Renal cortex interstitium (tissue), 11 donors: Measurements from ENCODE around the gene MACF1. TPM values are rescaled to one million over a fixed set of nuclear protein-coding genes. Genes with fewer than 3 reads are reported as not detected.
A peak's percentile ranks its signal among the peaks of the same experiment; 100 is the strongest.

Source experiments
- DNase-seq, 11 donors: peaks; one replicate each; pipeline ENCODE4 v3.0.0-alpha.2; 2013; ENCODE audit warnings: low read depth in 9 of 11, low spot score in 4 of 11; ENCODE audit errors: extremely low read depth in 1 of 11
- polyA plus RNA-seq, 3 donors: library from polyadenylated mRNA; unstranded; fragments of 120-200 nt; gene quantifications; one replicate each; pipeline ENCODE4 v1.2.1, GENCODE V29; 2013; ENCODE audit not compliant: insufficient read length in 3 of 3

The MACF1 gene
- polyA plus RNA-seq, 3 donors = 252 to 274 (median 259) TPM

DNA sequence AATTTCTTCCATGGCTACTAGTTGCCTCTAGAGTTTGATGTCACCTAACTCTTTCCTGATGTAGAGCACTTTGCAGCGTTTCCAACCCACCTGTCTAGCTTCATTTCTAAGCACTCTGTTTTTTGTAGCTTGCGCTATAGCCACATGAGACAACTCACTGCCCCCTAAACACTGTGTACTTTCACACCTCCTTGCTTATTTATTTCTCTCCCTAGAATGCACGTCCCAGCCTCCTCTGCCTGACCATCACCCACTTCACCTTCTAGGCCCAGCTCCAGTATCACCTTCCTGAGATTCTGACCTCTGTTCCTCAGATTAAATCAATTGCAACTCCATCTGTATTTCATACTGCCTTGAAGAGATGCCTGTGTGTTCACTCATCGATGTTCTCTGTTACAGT, 32.5 kb downstream of the MACF1 start:
- no peak for DNase-seq

DNA sequence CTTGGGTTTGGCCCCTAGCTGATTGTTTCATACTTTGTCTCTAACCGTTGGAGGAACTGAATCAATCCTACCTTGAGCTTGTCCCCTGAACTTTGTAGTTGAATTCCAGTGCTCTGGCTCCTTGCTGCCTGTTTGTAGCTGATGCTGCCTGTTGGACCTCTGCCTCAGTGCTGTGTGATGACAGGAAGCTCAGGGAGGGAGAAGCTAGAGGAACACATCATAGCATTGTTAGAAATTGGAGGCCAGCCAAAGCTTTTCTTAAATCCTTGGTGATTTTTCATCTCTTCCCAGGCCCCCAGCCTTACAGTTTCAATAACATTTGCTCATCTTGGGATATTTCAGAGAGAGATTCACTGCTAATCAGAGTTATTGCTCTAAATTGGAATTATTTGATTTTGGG, 34.0 kb downstream of the MACF1 start:
- peak in 1 of 11 donors; percentile 27 for DNase-seq

DNA sequence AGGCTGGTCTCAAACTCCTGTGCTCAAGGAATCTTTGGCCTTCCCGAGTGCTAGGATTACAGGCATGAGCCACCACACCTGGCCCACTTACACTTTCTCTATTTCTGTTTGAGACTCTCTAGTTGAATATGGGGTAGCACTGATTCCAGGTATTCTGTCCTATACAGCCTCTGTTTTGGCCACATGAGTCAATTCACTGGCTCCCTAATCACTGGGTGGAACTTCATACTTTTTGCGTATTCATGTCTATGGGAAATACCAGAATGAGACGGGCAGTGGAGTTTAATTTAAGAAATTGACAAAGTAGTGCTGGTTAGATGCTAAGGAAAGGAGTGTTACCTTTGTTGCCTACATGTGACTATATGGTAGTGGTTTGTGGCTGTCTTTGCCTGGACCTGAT, 35.5 kb downstream of the MACF1 start:
- DNase-seq = no peak

DNA sequence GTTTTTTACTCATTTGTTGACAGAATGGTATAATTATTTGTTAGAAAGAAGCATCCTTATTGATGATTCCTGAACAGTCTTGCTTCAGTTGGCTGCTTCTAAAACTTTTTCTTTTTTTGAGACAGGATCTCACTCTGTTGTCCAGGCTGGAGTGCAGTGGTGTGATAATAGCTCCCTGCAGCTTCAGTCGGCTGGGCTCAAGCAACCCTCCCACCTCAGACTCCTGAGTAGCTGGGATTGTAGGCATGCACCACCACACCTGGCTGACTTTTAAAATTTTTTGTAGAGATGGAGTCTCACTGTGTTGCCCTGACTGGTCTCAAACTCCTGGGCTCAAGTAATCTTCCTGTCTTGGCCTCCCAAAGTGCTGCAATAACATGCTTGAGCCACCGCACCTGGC, 38.8 kb downstream of the MACF1 start:
- DNase-seq = no peak

DNA sequence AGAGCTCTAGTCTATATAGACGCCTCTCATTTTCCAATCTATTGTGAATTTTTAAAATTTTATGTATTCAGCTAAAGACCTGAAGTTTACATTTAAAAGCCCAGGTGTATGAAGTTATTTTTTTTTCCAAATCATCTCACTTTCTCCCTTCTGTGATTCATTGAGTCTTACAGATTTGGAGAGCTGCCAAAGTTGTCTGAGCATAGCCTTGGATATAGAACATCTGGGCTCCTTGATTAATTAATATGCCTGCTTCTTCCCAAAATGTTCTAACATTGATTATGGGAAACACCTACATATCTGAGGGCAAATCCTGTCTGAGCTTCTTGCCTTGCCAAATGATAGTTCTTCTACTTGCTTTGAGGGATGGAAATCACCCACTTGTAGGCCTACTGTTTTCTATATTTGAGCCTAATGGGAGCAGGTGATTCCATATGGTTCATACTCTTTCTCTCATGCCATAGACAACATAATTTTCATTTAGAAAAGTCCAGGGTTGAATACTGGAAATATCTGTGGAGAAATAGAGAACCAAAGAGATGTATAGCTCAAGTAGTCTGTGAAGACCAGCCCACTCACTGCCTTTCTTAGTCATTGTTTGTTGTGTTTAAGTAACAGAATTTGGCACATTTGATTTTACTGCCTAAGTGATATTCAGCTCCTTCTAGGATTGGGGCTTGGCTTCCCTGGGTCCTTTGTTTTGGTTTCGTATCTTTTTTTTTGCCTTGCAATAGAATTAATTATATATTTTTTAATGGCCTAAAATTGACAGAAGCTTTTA, 46.2 kb downstream of the MACF1 start:
- no peak for DNase-seq

DNA sequence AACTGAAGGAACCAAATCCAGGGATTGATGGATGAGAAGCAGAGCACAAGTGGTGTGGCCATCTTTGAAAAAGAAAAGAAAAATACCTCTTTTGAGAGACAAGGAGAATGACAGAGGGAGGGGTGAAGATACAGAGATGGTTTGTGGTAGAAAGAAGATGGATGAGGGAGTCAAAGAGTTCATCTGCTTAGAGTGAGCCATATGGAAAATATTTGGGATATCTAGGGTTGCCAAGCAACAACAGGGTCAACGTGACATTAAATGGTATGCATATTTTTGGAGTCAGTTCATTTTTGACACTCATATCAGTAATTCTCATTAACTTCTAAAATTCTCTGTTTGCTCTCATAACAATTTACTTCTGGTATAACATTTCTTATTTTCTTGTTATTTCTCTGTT, 50.7 kb downstream of the MACF1 start:
- no peak for DNase-seq

DNA sequence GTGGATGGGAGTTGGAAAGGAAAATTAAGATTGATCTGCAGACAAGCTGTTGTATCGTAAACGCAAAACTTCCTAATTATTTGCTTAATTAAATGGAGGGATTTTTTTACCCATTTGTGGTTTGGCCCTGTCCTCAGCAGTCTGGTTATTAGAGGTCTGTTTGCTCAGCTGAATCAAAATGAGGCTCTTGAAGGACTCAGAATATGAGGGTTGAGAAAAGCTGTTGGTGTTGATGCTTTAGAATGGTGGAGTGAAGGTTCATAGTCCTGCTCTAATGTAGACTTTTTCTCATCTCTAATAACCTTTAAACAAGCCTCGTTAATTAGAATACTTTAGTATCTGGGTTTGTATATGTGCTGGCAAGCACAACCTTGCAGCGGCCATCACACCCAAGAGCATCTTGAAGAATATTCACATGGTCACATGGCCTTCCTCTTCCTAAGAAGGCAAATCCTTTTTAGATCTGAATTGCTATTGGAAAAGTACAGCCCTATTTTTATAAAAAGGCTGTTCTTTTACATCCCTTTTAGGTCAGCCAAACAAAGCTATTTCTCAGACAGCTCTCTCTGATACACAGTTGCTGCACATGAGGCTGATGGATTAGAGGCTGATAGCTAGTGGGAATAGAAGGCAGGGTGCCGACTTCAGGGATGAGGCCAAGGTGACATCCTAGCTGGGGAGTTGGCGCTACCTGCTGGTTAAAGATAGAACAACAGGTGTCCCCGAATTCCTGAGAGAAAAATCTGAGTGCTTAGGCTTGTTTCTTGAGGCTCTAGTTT, 53.8 kb downstream of the MACF1 start:
- DNase-seq = peak in 8 of 11 donors; percentile 28 to 64 (median 54)

DNA sequence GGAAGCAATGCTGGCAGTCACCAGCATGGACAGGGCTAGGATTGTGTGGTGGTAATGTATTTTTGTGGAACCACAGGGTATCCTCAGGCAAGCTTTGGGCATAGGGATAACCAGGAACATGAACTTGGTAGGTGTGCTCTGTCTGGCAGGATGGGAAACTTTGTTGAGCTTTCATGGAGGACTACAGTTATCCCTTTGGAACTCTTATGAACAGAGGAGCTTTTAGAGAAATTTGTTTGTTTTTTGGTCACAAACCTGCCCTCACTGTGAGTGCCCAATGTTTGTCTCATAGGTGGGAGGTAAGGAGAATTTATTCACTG, 54.4 kb downstream of the MACF1 start:
- DNase-seq = no peak

DNA sequence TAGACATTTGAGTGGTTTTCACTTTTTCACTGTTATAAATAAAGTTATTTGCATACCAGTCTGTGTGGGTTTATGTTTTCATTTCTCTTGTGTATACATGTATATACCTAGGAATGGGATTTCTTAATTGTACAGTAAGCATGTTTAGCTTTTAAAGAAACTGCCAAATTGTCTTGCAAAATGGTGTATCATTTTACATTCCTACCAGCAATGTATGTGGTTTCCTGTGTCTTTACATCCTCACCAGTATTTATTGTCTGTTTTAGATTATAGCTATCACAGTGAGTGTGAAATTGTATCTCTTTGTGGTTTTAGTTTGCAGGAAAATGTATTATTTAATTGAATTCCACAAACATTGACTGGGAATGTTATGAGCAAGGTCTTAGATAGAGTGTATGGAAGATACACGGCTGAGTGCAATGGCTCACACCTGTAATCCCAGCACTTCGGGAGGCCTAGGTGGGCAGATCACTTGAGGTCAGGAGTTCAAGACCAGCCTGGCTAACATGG, 57.3 kb downstream of the MACF1 start:
- DNase-seq = no peak

DNA sequence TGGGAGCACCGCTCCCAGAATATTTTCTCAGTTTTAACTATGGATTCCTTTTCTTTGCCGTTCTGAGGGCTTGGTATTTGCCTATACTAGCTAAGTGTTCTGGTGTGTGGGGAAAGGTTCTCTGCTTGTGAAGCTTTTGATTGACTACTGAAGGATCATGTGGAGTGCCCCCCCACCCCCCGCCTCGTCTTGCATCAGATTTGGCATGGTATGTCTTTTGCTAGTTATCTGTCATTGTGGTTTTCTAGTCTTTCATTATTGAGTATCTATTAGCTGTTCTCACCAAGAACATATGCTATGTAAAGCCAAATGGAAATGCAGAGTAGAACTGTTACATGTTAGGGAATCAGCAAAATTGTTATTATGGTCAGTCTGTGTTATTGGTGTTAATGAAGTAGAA, 58.3 kb downstream of the MACF1 start:
- DNase-seq = no peak

DNA sequence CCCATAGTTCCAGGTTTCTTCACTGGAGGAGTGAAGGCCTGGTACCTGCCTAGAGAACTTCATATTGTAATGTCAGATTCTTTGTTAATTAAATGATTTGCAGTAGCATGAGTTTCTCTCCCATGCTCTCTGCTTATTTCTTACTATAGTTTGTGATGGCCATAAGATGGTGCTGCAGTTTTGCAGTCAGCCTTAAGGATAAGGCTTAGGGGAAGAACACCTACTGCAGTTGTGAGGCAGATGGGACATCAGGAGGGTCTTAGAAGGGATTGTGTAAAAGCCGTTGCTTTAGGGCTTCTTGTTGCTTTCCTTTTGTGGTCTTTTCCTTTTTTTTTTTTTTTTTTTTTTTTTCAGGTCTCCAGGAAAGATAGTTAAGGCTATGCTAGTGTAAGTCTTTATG, 61.8 kb downstream of the MACF1 start:
- DNase-seq = no peak

DNA sequence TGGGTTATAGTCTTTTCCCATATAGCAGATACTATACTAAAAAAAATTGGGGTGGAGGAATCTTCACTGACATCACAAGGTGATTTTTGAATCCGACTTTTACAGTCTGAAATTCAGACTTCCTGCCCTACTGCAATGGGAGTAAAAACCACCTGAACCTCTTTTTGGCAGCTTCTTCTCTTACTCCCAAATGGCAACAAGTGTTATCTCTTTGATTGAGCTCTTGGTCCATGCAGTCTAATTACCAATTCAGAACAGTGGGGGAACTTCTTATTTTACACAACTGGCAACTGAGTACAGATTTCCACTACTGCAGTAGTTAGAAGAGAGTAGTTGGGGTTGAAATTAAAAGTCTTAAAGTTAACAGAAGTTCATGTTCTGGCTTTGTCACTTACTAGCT, 62.3 kb downstream of the MACF1 start:
- no peak for DNase-seq

DNA sequence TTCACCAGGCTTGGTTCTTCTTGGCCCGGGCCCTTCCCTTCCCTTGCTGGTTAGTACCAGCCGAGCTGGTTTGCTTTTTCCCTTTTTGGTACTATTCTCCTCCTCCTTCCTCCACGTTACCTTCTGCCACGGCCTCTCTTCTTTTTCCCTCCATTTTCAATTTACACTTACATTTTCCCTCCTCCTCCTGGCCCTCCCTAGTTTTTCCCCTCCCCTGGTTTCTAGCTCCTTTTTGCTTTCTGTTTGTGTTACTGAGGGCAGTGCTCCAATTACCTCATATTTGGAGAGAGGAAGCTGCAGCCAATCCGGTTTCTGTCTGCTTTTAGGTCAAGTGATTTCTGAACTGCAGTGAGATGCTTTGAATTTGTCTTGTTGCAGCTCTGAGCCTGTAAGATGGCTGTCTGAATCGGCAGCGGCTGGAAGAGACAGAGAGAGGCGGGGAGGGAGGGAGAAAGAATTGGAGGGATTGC, 63.7 kb downstream of the MACF1 start:
- peak in 8 of 11 donors; percentile 33 to 74 (median 56) for DNase-seq

DNA sequence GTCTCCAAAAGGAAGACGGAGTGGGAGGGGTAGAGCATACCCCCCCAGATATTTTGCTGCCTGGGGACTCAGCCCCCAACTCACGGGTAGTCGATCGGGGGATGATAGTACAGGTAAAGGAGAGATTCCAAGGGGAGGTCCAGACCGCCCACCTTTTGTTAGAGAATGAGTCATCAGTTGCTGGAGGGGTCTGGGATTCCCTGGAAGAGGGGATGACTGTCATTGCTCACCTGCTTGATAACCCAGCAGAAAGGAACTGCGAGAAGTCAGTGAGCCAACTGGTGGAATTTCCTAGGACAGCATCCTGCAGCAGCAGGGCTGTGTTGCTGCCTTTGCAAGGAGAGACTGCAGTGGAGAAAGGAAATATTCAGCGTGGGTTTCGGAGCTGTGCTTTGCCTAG, 64.4 kb downstream of the MACF1 start:
- no peak for DNase-seq

DNA sequence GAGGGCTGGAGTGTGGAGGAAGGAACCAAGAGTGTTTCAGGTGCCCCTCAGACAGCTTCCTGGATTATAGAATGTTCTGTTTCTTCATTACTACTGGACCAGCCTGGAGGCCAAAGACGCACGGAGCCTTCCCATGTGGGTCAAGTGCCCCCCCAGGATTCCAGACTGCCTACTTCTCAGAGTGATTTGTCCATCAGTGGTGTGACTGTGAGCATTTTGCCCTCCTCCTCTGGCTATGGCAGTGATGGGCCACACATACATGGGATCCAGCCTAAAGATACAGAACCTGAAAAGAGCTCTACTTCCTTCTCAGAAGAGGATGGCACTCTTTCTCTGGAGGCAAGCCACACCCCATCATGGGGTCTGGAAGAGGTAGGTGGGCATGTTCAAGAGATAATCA, 64.9 kb downstream of the MACF1 start:
- no peak for DNase-seq

DNA sequence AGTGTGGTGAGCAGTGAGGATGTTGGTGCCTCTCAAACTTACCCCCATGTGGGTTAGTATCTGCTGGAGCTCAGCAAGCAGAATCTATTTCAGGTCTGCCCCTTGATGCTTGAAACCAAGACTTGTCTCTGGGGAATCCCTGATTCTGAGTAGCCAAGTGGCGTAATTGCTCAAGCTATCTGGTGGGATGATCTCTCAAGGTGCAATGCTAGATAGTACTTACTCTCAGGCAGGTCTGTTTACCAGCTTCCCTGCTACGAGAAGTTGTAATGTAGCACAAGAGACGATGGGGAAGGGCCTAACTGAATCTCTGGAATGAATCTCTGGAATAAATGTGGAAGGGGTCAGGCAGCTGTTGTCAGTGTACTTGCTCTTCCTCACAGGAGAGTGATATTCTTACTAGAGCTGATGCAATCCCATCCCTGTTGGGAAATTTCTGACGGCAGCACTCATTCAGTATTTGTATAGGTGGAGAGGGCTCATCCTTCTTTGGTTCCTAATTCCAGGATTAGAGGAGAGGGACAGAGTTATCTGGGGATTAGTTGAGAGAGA, 65.4 kb downstream of the MACF1 start:
- DNase-seq = no peak

DNA sequence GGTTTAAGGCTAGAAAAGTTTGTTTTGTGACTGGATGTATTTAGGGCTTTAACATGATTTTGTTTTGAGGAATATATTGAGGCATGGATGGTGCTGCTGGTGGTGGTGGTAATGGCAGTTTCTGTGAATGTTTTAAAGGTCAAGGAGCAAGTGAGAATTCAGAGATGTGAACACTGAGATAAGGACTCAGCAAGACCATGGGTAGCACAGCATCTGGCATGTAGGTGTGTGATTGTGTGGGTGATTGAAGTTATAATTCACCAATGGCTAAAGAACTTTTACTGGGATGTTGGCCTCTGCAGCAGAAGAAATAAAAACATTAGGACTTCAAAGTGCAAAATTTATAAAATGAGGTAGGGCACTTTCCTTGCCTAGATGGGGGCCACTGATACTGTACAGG, 65.9 kb downstream of the MACF1 start:
- DNase-seq = no peak

DNA sequence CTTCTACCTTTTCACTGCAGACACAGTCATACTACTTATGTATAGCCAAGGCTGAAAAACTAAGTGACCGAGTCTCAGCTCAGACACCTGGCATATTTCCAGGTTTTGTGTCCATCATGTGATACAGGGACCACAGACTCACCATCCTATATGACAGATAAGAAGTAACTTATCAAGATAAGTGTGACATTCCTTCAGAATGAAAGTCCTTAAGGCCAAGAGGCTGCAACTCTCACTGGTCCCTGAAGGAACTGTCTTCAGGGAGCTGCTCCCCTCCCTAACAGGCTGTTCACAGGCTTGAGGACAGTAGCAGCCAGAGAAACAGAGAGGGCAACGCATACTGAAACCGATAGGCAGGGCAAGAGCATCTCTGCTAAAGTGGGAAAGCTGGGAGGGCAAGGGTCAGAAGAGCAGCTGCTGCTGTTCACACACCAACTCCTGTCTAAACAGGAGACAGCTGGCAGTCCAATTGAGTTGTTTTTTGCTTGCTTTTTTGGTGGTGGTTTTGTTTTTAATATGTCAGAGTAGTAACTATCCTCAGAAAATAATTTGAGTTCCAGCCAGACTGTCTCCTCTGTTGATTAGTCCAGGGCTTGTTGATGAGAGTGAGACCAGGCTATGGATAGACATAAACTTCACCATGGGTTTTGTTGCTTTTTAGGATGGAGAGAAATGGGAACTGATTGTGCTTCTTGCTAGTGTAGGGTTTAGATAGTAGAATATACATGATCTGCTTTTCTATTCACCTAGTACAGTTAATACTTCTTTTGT, 67.7 kb downstream of the MACF1 start:
- no peak for DNase-seq

DNA sequence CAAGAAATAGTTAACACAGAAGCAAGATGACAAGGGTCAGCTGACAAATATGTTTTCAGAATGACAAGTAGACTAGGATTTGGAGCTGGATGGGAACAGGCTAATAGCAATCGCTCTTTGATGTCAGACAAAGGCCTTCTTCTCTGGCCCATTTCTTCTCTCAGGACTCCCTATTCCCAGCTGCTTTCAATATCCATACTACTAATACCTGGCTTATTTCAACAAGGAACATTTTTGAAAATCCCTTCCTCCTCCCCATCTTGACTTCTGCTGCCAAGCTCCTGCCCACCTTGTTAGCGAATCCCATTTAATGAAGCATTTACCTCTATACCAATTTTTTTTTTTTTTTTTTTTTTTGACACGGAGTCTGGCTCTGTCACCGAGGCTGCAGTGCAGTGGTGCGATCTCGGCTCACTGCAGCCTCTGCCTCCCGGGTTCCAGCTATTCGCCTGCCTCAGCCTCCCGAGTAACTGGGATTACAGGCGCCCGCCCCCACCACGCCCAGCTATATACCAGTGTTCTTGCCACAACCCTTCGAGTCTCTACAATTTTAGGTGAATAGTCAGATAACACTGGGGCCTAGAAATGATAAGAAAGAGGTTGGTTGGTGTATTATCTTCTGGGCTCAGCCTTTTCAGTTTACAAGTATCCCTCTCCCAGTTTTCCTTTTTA, 68.4 kb downstream of the MACF1 start:
- no peak for DNase-seq
